HG02870 (cell line): Measurements from ENCODE around the gene SEL1L2.
"Not testable (repeated sequence)": the region's sequence is repeated elsewhere in the genome, so short reads cannot be mapped to it uniquely, and the experiment has no call there.

Experiments used
- ATAC-seq: cut with Tn5 transposase; IDR thresholded peaks from one replicate; pipeline ENCODE4 v1.9.1; 2021; ENCODE audit warnings: mild to moderate bottlenecking, moderate library complexity; ENCODE audit not compliant: unreplicated experiment

The SEL1L2 gene, protein sequence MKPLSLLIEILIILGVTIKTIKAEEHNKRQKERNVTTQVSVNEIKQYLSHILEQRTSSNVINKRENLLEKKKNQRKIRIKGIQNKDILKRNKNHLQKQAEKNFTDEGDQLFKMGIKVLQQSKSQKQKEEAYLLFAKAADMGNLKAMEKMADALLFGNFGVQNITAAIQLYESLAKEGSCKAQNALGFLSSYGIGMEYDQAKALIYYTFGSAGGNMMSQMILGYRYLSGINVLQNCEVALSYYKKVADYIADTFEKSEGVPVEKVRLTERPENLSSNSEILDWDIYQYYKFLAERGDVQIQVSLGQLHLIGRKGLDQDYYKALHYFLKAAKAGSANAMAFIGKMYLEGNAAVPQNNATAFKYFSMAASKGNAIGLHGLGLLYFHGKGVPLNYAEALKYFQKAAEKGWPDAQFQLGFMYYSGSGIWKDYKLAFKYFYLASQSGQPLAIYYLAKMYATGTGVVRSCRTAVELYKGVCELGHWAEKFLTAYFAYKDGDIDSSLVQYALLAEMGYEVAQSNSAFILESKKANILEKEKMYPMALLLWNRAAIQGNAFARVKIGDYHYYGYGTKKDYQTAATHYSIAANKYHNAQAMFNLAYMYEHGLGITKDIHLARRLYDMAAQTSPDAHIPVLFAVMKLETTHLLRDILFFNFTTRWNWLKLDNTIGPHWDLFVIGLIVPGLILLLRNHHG

DNA sequence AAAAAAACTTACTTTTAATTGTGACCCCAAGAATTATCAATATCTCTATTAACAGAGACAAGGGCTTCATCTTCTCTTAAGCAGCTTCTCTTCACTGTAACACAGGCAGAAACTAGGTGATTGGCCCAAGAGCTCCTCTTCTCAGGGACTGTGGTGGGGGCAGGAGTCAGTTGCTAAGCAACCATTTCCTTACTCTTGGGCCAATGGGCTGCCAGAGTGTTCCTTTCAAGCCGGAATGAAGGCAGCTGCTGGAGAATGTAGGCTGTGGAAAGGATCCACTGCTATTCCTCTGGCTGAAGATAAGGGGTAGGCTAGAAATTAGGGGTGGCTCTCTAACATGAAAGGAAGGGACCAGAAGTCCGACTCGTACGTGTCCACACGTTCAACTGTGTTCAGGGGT lies at the start of gene SEL1L2:
TSS of gene SEL1L2 (minus strand) at position 150 of the 400 bp plus-strand sequence. CDS start at position 70, 80 bp downstream.
- no peak for ATAC-seq

- no peak for ATAC-seq
Measured at GRCh38 chr20:14036567-14036966, 46.2 kb upstream of the SEL1L2 start.

DNA sequence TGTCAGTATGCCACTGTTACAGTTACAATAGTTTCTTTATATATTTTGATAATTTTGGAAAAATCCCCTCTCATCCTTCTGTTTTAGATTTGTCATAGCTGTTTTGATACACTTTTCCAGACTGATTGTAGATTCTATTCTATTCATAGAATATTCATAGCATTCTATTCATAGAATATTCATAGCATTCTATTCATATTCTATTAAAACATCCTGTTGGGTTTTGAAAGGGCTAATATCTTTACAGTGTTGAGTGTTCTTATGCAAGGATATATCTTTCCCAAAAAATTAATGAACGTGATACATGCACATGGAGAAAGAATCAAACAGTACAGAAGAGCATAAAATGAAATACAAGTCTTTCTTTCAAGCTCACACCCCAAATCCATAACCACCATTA lies 42.9 kb upstream of the SEL1L2 start:
- no peak for ATAC-seq

DNA sequence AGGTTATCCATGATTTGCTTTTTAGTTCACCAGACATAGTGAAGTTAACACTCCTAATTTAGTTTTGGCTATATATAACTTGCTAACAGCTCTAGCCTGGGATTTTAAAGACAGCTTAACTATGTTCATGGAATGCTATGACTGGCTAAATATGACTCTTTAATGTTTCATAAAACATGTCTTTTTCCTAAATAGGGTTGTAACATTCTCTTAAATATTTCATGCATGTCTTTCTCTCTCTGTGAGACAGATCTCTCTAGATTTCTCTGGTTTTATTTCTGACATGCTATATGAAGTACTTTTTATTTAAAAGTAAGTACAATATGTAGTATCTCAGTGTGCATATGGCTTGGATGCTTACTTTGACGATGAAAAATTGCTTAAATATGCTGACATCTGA lies 40.6 kb upstream of the SEL1L2 start:
- no peak for ATAC-seq

GRCh38 chr20:14012671-14013070 lies 22.3 kb upstream of the SEL1L2 start:
- ATAC-seq = no peak

DNA sequence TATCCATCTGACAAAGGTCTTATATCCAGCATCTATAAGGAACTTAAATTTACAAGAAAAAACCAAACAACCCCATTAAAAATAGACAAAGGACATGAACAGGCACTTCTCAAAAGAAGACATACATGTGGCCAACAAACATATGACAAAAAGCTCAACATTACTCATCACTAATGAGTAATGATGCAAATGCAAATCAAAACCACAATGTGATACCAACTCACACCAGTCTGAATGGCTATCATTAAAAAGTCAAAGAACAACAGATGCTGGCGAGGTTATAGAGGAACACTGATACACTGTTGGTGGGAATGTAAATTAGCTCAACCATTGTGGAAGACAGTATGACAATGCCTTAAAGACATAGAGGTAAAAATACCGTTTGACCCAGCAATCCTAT lies 18.8 kb upstream of the SEL1L2 start:
- no peak for ATAC-seq

DNA sequence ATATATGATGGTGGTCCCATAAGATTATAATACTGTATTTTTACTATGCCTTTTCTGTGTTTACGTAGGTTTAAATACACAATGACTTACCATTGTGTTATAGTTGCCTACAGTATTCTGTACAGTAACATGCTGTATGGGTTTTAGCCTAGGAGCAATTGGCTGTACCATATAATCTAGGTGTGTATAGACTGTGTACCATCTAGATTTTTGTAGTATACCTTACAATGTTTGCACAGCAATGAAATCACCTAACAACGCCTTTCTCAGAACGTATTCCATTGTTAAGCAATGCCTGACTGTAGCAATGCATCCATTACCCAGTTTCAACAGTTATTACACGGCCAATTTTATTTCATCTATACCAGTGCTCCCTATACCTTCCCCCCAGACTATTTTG lies 15.6 kb upstream of the SEL1L2 start:
- ATAC-seq = no peak

DNA sequence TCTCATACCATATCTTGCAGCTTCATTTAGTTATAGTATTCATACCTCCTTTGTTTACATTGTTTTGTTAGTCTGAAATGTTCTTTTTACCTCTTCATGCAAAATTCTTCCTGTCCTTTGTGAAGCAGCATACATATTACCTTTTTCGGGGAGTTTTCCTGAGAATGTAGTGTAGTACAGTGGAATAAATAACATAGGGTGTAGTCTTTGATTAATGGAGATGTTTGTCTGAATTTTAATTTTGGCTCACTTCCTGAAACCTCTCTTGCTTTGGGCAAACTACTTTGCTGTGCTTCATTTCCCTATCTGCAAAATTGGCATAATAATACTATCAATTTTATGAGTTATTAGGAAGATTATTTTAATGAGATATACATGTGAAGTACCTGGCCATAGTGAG lies 10.5 kb upstream of the SEL1L2 start:
- ATAC-seq = no peak

- ATAC-seq = no peak
Measured at GRCh38 chr20:13996265-13996664, 5.9 kb upstream of the SEL1L2 start.

DNA sequence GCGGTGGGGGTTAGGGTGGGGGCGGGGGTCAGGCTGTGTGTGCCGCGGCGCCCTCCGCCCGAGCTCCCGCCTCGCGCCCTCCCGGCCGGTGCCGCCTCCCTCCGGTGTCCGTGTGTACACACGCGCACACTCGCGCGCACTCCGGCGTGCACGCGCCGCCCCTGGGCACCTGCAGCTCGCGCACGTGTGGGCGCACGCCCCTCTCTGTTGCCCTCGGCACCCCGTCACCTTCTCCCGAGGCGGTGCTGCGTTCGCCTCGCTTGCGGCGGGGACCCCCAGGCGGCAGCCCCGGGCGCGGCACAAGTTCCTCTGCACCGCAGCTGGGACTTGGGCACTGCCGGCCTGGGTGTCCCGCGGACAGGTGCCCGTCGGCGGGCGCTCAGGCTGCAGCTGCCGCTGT lies 5.4 kb upstream of the SEL1L2 start:
- ATAC-seq = no peak

GRCh38 chr20:13995086-13995665 lies 4.8 kb upstream of the SEL1L2 start, which contains the start of gene MACROD2:
Gene MACROD2 (plus strand): TSS chr20:13995516.
- peak; percentile 90 for ATAC-seq

DNA sequence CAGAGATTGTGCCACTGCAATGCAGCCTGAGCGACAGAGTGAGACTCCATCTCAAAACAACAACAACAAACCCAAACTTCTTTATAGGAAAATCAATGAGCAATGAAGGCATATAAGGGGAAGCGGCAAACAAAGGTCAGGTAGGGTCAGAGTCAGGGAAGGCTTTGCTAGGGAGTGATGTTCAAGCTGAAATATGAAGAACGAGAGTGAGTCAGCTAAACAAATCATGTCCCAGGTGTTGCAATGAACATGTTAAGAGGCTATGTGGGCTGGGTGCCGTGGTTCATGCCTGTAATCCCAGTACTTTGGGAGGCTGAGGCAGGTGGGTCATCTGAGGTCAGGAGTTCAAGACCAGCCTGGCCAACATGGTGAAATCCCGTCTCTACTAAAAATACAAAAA lies 1.5 kb upstream of the SEL1L2 start:
- not testable (repeated sequence) for ATAC-seq

- ATAC-seq = no peak
Measured at GRCh38 chr20:13991311-13991710, 897 bp upstream of the SEL1L2 start.

- ATAC-seq = no peak
Measured at GRCh38 chr20:13984211-13984610, 6.2 kb downstream of the SEL1L2 start.

DNA sequence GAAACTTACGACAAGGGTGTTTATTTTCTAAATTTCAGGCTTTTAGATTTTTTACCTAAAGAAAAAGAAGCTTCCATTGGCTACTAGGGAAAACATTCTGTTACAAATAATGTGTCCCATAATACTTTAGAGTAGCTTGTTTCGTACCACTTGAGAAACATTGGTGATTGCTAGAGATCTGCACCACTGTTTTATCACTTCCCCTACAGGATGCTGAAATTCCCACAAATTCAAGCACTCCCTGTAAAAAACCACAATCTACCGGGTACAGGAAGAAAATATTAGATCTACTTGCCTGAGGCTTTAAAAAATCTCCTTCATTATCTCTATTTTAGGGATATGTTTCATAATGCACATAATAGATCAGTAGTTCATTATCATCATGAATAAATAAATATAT lies 29.9 kb downstream of the SEL1L2 start:
- ATAC-seq = no peak

- ATAC-seq = no peak
Measured at GRCh38 chr20:13960119-13960518, 30.3 kb downstream of the SEL1L2 start.

DNA sequence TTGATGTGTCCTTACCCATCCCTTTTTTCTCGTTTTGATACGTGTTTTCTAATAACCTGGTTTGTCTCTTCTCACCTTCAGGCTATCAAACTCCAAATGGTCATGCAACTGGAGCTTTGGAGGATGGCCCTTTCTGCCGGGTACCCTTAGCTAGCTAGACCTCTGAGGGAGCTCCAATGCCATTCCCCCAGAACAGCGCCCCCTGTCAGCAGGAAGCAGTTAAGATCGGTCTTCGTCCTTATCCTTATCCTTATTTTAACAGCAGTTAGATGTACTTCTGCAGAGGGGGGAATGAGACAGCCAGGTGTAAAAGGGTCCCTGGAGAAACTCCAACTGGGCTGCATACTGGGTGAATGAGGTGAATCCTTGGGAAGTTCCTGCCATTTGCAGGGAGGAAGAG lies 37.2 kb downstream of the SEL1L2 start:
- no peak for ATAC-seq

DNA sequence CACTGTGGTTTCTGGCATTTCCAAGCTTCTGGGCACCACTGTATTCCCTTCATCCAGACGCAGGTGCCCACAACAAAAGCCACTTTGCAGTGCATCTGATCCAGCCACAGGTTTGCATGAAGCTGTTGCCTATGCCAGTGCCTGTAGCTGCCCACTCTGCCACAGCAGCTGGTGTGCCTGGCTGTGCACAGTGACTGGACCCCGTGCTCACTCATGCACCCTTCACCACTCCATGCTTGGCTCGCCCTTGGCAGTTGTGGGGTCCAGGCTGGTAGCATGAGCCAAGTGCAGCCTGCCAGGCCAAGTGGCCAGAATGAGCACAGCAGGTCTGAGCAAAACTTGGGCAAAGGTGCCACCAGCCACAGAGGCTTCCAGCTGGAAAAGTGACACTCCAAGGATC lies 42.7 kb downstream of the SEL1L2 start:
- ATAC-seq = no peak

GRCh38 chr20:13941031-13941430 lies 49.4 kb downstream of the SEL1L2 start:
- ATAC-seq = no peak

DNA sequence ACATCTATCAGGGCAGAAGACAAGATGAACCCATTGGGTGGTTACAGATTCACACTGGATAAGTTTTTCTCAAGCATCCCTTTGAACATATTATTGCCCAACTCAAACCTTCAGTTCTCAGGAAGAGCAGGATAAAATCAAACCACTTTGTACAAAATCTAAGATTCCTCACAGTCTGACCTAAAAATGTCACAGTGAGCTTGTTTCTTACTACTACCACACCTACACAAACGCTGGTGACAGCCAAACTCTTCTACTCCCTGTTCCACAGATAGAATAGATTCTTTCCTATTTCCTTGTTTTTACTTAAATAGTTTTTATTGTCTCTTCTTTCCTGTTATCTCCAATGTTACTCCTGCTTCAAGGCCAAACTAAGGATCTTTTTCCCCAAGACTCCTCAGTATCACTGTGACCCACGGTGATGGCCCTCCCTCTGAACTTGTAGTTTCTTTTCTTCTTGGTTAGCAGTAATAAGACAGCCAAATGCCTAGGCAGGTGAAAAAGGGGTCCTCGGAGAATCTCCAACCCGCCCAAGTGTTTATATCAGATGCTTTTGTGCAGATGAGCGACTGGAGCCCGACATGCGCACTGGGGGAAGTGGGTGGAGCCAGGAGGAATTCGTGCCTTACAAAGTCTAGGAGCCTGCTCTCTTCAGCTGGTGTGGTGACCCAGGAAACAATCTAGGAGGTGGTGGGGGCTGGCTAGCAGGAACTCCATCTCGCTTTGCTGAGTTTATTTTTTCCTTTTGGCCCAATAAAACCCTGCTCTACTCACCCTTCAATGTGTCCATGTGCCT lies 53.4 kb downstream of the SEL1L2 start:
- no peak for ATAC-seq
